NCI-H2107 treated with DMSO at 0.1 percent for 48 hours (cell line): Measurements from ENCODE around the gene DLEC1.
"Not testable (repeated sequence)": the region's sequence is repeated elsewhere in the genome, so short reads cannot be mapped to it uniquely, and the experiment has no call there.

ENCODE experiments used
- DNase-seq: peaks from one replicate; lab custom pipeline; 2025; ENCODE audit not compliant: unreplicated experiment; lab: John Stamatoyannopoulos, UW

The DLEC1 gene

GRCh38 chr3:38119821-38120692 lies 81.0 kb downstream of the DLEC1 start:
- no peak for DNase-seq

- DNase-seq = no peak
These were observed 81.9 kb downstream of the DLEC1 start for GRCh38 chr3:38120693-38121450.

- DNase-seq = no peak
These were observed 82.4 kb downstream of the DLEC1 start for GRCh38 chr3:38121451-38121831.

- DNase-seq = no peak
These were observed 82.9 kb downstream of the DLEC1 start for GRCh38 chr3:38121832-38122461.

GRCh38 chr3:38122712-38123290 lies 83.8 kb downstream of the DLEC1 start:
- DNase-seq = no peak

GRCh38 chr3:38124324-38125122 lies 85.5 kb downstream of the DLEC1 start:
- DNase-seq = no peak

GRCh38 chr3:38125305-38126120 lies 86.5 kb downstream of the DLEC1 start:
- DNase-seq = no peak

- DNase-seq = no peak
These were observed 87.3 kb downstream of the DLEC1 start for GRCh38 chr3:38126121-38126892.

GRCh38 chr3:38127611-38128302 lies 88.7 kb downstream of the DLEC1 start:
- DNase-seq = no peak

GRCh38 chr3:38128303-38128655 lies 89.3 kb downstream of the DLEC1 start:
- no peak for DNase-seq

- no peak for DNase-seq
These were observed 90.0 kb downstream of the DLEC1 start for GRCh38 chr3:38129058-38129457.

- no peak for DNase-seq
These were observed 91.6 kb downstream of the DLEC1 start for GRCh38 chr3:38130631-38131065.

- DNase-seq = no peak
These were observed 92.8 kb downstream of the DLEC1 start for GRCh38 chr3:38131621-38132369.

GRCh38 chr3:38133209-38133556 lies 94.2 kb downstream of the DLEC1 start:
- no peak for DNase-seq

GRCh38 chr3:38133557-38134405 lies 94.8 kb downstream of the DLEC1 start:
- no peak for DNase-seq

- DNase-seq = not testable (repeated sequence)
These were observed 95.6 kb downstream of the DLEC1 start for GRCh38 chr3:38134517-38135143.
